GM10266 (cell line): Measurements from ENCODE around the gene ZNF586.
"Not testable (repeated sequence)": the region's sequence is repeated elsewhere in the genome, so short reads cannot be mapped to it uniquely, and the experiment has no call there.

ENCODE experiments used
- DNase-seq: peaks from one replicate; pipeline ENCODE4 v3.0.0; 2012; ENCODE audit errors: extremely low spot score
- TF ChIP-seq, protein P1 (sequence below): IDR thresholded peaks from 2 replicates; pipeline ENCODE4 v1.5.1; 2012; ENCODE audit warnings: mild to moderate bottlenecking, low read depth; ENCODE audit not compliant: control insufficient read depth, insufficient read depth; ENCODE audit errors: missing control alignments

The ZNF586 gene

DNA sequence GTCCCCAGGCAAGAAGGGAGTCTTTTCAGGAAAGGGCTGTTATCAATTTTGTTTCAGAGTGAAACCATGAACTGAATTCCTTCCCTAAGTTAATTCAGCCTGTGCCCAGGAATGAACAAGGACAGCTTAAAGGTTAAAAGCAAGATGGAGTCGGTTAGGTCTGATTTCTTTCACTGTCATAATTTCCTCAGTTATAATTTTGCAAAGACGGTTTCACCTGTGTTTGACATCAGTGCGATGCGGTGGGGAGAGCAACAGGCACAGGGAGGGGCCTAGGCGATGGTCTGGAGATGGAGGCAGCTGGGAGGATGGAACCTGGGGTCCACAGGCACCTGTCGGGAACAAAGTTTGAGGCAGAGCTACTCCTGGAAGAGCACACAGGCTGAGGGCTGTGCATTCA lies 51.1 kb downstream of the ZNF586 start:
- TF ChIP-seq, protein P1, sequence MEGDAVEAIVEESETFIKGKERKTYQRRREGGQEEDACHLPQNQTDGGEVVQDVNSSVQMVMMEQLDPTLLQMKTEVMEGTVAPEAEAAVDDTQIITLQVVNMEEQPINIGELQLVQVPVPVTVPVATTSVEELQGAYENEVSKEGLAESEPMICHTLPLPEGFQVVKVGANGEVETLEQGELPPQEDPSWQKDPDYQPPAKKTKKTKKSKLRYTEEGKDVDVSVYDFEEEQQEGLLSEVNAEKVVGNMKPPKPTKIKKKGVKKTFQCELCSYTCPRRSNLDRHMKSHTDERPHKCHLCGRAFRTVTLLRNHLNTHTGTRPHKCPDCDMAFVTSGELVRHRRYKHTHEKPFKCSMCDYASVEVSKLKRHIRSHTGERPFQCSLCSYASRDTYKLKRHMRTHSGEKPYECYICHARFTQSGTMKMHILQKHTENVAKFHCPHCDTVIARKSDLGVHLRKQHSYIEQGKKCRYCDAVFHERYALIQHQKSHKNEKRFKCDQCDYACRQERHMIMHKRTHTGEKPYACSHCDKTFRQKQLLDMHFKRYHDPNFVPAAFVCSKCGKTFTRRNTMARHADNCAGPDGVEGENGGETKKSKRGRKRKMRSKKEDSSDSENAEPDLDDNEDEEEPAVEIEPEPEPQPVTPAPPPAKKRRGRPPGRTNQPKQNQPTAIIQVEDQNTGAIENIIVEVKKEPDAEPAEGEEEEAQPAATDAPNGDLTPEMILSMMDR: no peak
- no peak for DNase-seq

DNA sequence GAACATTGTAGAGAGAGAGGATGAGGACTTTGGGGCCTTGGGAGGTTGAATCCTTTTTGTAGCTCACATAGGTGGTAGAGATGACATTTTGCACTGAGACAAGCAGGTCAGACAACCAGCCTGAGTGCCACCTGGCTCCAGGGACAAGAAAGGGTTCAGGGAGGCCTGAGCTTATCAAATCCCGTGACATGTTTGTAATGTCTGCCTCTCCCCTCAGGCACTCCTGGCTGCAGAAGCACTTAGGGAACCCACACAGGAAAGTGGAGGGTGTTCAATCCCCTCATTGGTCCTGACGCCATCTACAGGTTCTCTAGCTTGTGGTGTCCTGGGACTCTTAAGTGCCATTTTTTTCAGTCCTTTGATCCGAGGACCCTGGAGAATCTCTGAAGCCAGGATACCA lies 51.6 kb downstream of the ZNF586 start:
- not testable (repeated sequence) for DNase-seq

DNA sequence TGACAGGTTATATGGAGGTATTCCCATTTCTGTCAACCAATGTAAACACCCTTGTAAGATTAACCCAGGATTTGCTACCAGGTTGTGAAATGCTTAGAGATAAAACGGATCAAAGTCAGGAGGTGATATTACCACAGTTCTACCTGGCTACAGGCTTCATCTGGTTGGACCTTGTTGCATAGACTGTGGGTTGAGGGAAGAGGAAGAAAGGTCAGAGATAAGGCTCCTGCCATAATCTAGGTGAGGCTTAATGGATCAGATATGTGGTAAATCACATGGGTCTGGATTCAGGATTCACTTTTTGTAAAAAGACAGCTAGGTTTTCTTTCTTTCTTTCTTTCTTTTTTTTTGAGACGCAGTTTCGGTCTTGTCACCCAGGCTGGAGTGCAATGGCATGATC lies 52.0 kb downstream of the ZNF586 start:
- not testable (repeated sequence) for DNase-seq

DNA sequence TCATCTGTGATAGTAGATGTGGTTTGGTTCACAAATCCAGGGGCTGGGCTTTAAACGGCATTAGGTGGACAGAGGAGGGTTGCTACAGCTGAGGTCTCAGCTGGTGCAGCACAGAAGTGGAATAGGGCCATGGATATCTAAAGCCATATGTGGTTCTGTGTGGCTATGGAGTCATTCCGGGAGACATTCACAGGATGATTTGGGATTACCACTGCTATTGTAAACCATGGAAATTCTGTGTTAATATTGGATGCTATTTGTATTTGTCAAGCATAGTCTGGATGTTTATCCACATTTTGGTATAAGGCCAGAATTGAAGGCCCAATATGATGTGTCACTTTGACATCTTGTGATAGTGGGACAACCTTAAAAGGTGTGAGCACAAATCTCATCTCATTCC lies 53.7 kb downstream of the ZNF586 start:
- DNase-seq: not testable (repeated sequence)

GRCh38 chr19:57823608-57824007 lies 54.1 kb downstream of the ZNF586 start:
- not testable (repeated sequence) for DNase-seq

- DNase-seq: no peak
- TF ChIP-seq, protein P1: no peak
These were observed 56.0 kb downstream of the ZNF586 start for GRCh38 chr19:57825511-57825910.

DNA sequence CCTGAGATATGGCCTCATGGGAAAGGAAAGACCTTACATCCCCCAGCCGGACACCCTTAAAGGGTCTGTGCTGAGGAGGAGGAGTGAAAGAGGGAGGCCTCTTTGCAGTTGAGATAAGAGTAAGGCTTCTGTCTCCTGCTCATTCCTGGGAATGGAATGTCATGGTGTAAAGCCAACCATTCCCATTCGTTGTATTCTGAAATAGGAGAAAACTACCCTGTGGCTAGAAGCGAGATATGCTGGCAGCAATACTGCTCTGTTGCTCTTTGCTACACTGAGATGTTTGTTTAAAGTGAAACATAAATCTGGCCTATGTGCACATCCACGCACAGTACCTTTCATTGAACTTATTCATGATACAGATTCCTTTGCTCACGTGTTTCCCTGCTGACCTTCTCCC lies 59.8 kb downstream of the ZNF586 start:
- TF ChIP-seq, protein P1: no peak
- DNase-seq: no peak

- DNase-seq: no peak
- TF ChIP-seq, protein P1: no peak
These were observed 60.7 kb downstream of the ZNF586 start, which contains the start of gene ZNF587B for GRCh38 chr19:57830071-57830602. TSS of gene ZNF587B (plus strand) at chr19:57830299. CDS start at chr19:57830529, 230 bp downstream.
